H1 (cell line): ENCODE data around the gene HSD11B1L. TPM values are rescaled to one million over a fixed set of nuclear protein-coding genes. Genes with fewer than 3 reads are reported as not detected.

Source experiments
- CTCF ChIA-PET: fragments of 300-600 bp; sonication (Branson Sonifier 250); formaldehyde crosslinking; loops from one replicate; lab custom pipeline; 2021; ENCODE audit not compliant: partially characterized antibody; lab: Charles Lee
- POLR2A ChIA-PET: fragments of 300-600 bp; sonication (Branson Sonifier 250); formaldehyde crosslinking; loops from one replicate; lab custom pipeline; 2021; ENCODE audit warnings: inconsistent platforms; ENCODE audit not compliant: partially characterized antibody; lab: Charles Lee
- DNase-seq, 2 experiments: peaks; one replicate each; pipeline versions ENCODE4 v3.0.0 to v3.0.0-alpha.2; 2010 to 2022; ENCODE audit warnings: low spot score in 2 of 2, low read depth in 1 of 2, mixed read lengths in 1 of 2
- FAIRE-seq: peaks from 2 replicates; lab custom pipeline; 2011; peaks lifted over from hg19 to GRCh38; lab: Jason Lieb, UNC
- H2AFZ ChIP-seq: 2 replicates; pipeline ENCODE4 v1.8.1; 2012; ENCODE audit warnings: low read length, inconsistent platforms
- H2AK5ac ChIP-seq: 2 replicates; pipeline ENCODE4 v1.6.1; 2013; ENCODE audit warnings: low read depth, low read length
- H2BK120ac ChIP-seq: replicated peaks from 2 replicates; pipeline ENCODE3; 2013; ENCODE audit warnings: low read depth, low read length, inconsistent platforms
- H2BK12ac ChIP-seq: 2 replicates; pipeline ENCODE4 v1.6.1; 2013; ENCODE audit warnings: low read depth, low read length
- H2BK15ac ChIP-seq: 2 replicates; pipeline ENCODE4 v1.6.1; 2013; ENCODE audit warnings: low read length
- H2BK20ac ChIP-seq: 2 replicates; pipeline ENCODE4 v1.6.1; 2013; ENCODE audit warnings: low read length
- H2BK5ac ChIP-seq: 2 replicates; pipeline ENCODE4 v1.6.1; 2013; ENCODE audit warnings: low read depth, low read length
- H3K14ac ChIP-seq: 2 replicates; pipeline ENCODE4 v1.6.1; 2013; ENCODE audit warnings: inconsistent platforms; ENCODE audit not compliant: insufficient read length
- H3K18ac ChIP-seq: 2 replicates; pipeline ENCODE4 v1.6.1; 2013; ENCODE audit warnings: low read length; ENCODE audit errors: extremely low read depth
- H3K23ac ChIP-seq: 2 replicates; pipeline ENCODE4 v1.6.1; 2013; ENCODE audit warnings: inconsistent platforms; ENCODE audit not compliant: insufficient read length
- H3K23me2 ChIP-seq: 2 replicates; pipeline ENCODE4 v1.6.1; 2013; ENCODE audit warnings: low read depth, low read length
- H3K27ac ChIP-seq: 2 replicates; pipeline ENCODE4 v1.6.1; 2011; ENCODE audit warnings: low read depth, low read length, inconsistent platforms
- H3K27me3 ChIP-seq, 4 experiments: replicated peaks in 1 of 4; 1 replicate in 1 of 4; 2 replicates in 3 of 4; pipeline versions ENCODE4 v1.6.1 to v1.8.1; 2011 to 2013; ENCODE audit warnings: low read length in 3 of 4, mild to moderate bottlenecking in 3 of 4, inconsistent platforms in 2 of 4, mixed read lengths in 2 of 4, moderate library complexity in 1 of 4; ENCODE audit not compliant: control insufficient read depth in 3 of 4, insufficient read depth in 3 of 4; ENCODE audit errors: extremely low read depth in 1 of 4
- H3K36me3 ChIP-seq, 4 experiments: 2 replicates each; pipeline versions ENCODE4 v1.6.1 to v1.8.1; 2011 to 2013; ENCODE audit warnings: mild to moderate bottlenecking in 4 of 4, low read length in 3 of 4, moderate library complexity in 2 of 4, control low read depth in 1 of 4, inconsistent platforms in 1 of 4; ENCODE audit not compliant: insufficient read depth in 4 of 4, control insufficient read depth in 2 of 4
- H3K4ac ChIP-seq: replicated peaks from 2 replicates; pipeline ENCODE3; 2013; ENCODE audit warnings: low read length, low read depth, mixed read lengths, inconsistent platforms; ENCODE audit not compliant: insufficient read length
- H3K4me1 ChIP-seq, 4 experiments: replicated peaks in 1 of 4; 1 replicate in 1 of 4; 2 replicates in 3 of 4; pipeline versions ENCODE4 v1.6.1 to v1.8.1; 2011 to 2013; ENCODE audit warnings: low read length in 3 of 4, inconsistent platforms in 2 of 4, mixed read lengths in 1 of 4; ENCODE audit not compliant: insufficient read depth in 4 of 4, control insufficient read depth in 3 of 4
- H3K4me2 ChIP-seq, 2 experiments: 2 replicates each; pipeline versions ENCODE4 v1.6.1 to v1.8.1; 2011 to 2013; ENCODE audit warnings: low read depth in 2 of 2, low read length in 2 of 2, control low read depth in 1 of 2, inconsistent platforms in 1 of 2, mild to moderate bottlenecking in 1 of 2; ENCODE audit not compliant: insufficient read depth in 1 of 2
- H3K4me3 ChIP-seq, 4 experiments: fragments of 200-600, 300-600 bp in 1 of 4; sonication (generic), shearing (Covaris generic), sonication (Bioruptor Twin) in 1 of 4; 2 replicates each; pipeline versions ENCODE4 v1.5.1 to v1.8.1; 2011 to 2016; ENCODE audit warnings: low read length in 4 of 4, low read depth in 3 of 4, control low read depth in 2 of 4, inconsistent platforms in 2 of 4, mild to moderate bottlenecking in 2 of 4, mixed read lengths in 1 of 4, moderate library complexity in 1 of 4; ENCODE audit not compliant: insufficient read depth in 2 of 4; ENCODE audit errors: extremely low read depth in 1 of 4
- H3K56ac ChIP-seq: replicated peaks from 2 replicates; pipeline ENCODE3; 2013; ENCODE audit warnings: low read depth, mild to moderate bottlenecking, mixed read lengths, low read length, inconsistent platforms; ENCODE audit not compliant: insufficient read length
- H3K79me1 ChIP-seq: 2 replicates; pipeline ENCODE4 v1.6.1; 2013; ENCODE audit warnings: low read depth, low read length, control low read depth
- H3K79me2 ChIP-seq, 2 experiments: 2 replicates each; pipeline versions ENCODE4 v1.6.1 to v1.8.1; 2012 to 2013; ENCODE audit warnings: low read length in 2 of 2, mild to moderate bottlenecking in 2 of 2, inconsistent platforms in 1 of 2; ENCODE audit not compliant: insufficient read depth in 2 of 2, control insufficient read depth in 1 of 2
- H3K9ac ChIP-seq, 4 experiments: replicated peaks in 1 of 4; 1 replicate in 1 of 4; 2 replicates in 3 of 4; pipeline versions ENCODE4 v1.6.1 to v1.8.1; 2011 to 2013; ENCODE audit warnings: low read depth in 3 of 4, low read length in 3 of 4, control low read depth in 2 of 4, mild to moderate bottlenecking in 2 of 4, moderate library complexity in 2 of 4, inconsistent platforms in 1 of 4; ENCODE audit errors: extremely low read depth in 1 of 4
- H3K9me3 ChIP-seq, 2 experiments: 2 replicates each; pipeline versions ENCODE4 v1.6.1 to v1.8.1; 2012 to 2013; ENCODE audit warnings: mild to moderate bottlenecking in 2 of 2, moderate library complexity in 2 of 2, control low read depth in 1 of 2, inconsistent platforms in 1 of 2, low read depth in 1 of 2, low read length in 1 of 2, mixed read lengths in 1 of 2; ENCODE audit not compliant: insufficient read depth in 2 of 2
- H4K20me1 ChIP-seq, 2 experiments: replicated peaks in 1 of 2; 2 replicates each; pipeline versions ENCODE3 to v1.8.1; 2011 to 2013; ENCODE audit warnings: inconsistent platforms in 2 of 2, low read length in 2 of 2, mild to moderate bottlenecking in 1 of 2; ENCODE audit not compliant: insufficient read depth in 2 of 2, control insufficient read depth in 1 of 2
- H4K5ac ChIP-seq: 2 replicates; pipeline ENCODE4 v1.6.1; 2013; ENCODE audit warnings: low read length, low read depth, mixed read lengths, inconsistent platforms; ENCODE audit not compliant: insufficient read length
- H4K8ac ChIP-seq: 2 replicates; pipeline ENCODE4 v1.8.0; 2013; ENCODE audit warnings: mild to moderate bottlenecking, moderate library complexity, low read length, inconsistent platforms; ENCODE audit not compliant: insufficient read depth; ENCODE audit errors: extremely low read depth
- H4K91ac ChIP-seq: replicated peaks from 2 replicates; pipeline ENCODE3; 2013; ENCODE audit warnings: low read length, mixed read lengths, inconsistent platforms; ENCODE audit not compliant: insufficient read length
- ATF3 ChIP-seq: IDR thresholded peaks from 2 replicates; pipeline ENCODE4 v1.6.1; 2011; ENCODE audit warnings: low read depth, mild to moderate bottlenecking, low read length; ENCODE audit not compliant: insufficient read depth
- BCL11A ChIP-seq, 2 experiments: IDR thresholded peaks; one replicate each; pipeline ENCODE4 v1.6.1; 2011; ENCODE audit warnings: low read depth in 2 of 2, low read length in 2 of 2, mild to moderate bottlenecking in 2 of 2
- CBX5 ChIP-seq: fragments of 300-800, 300-1000 bp; sonication (generic); IDR thresholded peaks from 2 replicates; pipeline ENCODE4 v1.7.1; 2016; ENCODE audit warnings: antibody characterized with exemption, low read length, low read depth
- CHD1 ChIP-seq: IDR thresholded peaks from 2 replicates; pipeline ENCODE4 v1.6.1; 2012; ENCODE audit warnings: low read depth, low read length, improper control_type of control experiment
- EP300 ChIP-seq, 2 experiments: IDR thresholded peaks; 1 replicate in 1 of 2; 2 replicates in 1 of 2; pipeline ENCODE4 v1.6.1; 2011 to 2012; ENCODE audit warnings: low read depth in 2 of 2, low read length in 2 of 2, mild to moderate bottlenecking in 2 of 2, borderline replicate concordance in 1 of 2, inconsistent platforms in 1 of 2, moderate library complexity in 1 of 2
- GABPA ChIP-seq: IDR thresholded peaks from 2 replicates; pipeline ENCODE4 v1.6.1; 2011; ENCODE audit warnings: mild to moderate bottlenecking, low read length, moderate library complexity, borderline replicate concordance; ENCODE audit not compliant: insufficient read depth
- MAX ChIP-seq: IDR thresholded peaks from 2 replicates; pipeline ENCODE4 v1.6.1; 2012; ENCODE audit warnings: inconsistent platforms
- NANOG ChIP-seq: IDR thresholded peaks from 2 replicates; pipeline ENCODE4 v1.6.1; 2011; ENCODE audit warnings: low read length, low read depth, mild to moderate bottlenecking, inconsistent platforms; ENCODE audit not compliant: insufficient read depth, poor library complexity, severe bottlenecking
- POLR2A ChIP-seq, 2 experiments: IDR thresholded peaks; 1 replicate in 1 of 2; 2 replicates in 1 of 2; pipeline ENCODE4 v1.6.1; 2011; ENCODE audit warnings: low read depth in 2 of 2, low read length in 2 of 2, mild to moderate bottlenecking in 2 of 2; ENCODE audit errors: control extremely low read depth in 1 of 2
- SIN3A ChIP-seq, 2 experiments: IDR thresholded peaks in 1 of 2; conservative IDR thresholded peaks in 1 of 2; 2 replicates each; pipeline ENCODE4 v1.6.1; 2011 to 2012; ENCODE audit warnings: low read length in 2 of 2, improper control_type of control experiment in 1 of 2, low read depth in 1 of 2, mild to moderate bottlenecking in 1 of 2
- SP4 ChIP-seq: IDR thresholded peaks from 2 replicates; pipeline ENCODE4 v1.6.1; 2012; ENCODE audit warnings: low read length, inconsistent platforms
- TAF7 ChIP-seq: optimal IDR thresholded peaks from 2 replicates; pipeline ENCODE3; 2011; ENCODE audit warnings: low read depth, mild to moderate bottlenecking, inconsistent platforms, low read length, moderate library complexity, borderline replicate concordance
- TEAD4 ChIP-seq: IDR thresholded peaks from 2 replicates; pipeline ENCODE4 v1.6.1; 2012; ENCODE audit warnings: low read depth, low read length, inconsistent platforms, mixed read lengths
- WGBS, 2 experiments: shearing (Covaris generic) in 1 of 2; methylation state at CpG; one replicate each; pipeline versions ENCODE4 v1.1.6 to v1.1.7; 2013 to 2015; ENCODE audit warnings: low lambda C conversion rate in 2 of 2, mixed read lengths in 2 of 2, inconsistent platforms in 1 of 2, low coverage in 1 of 2, missing lambda C conversion rate in 1 of 2; ENCODE audit not compliant: insufficient replicate concordance in 2 of 2, insufficient coverage in 1 of 2, insufficient read length in 1 of 2; ENCODE audit errors: extremely low coverage in 1 of 2, missing lambda C conversion rate in 1 of 2; 5-methylcytosine and 5-hydroxymethylcytosine counted together
- polyA plus RNA-seq, 7 experiments: library from polyadenylated mRNA; depleted of rRNA in 3 of 7; stranded (reverse) in 5 of 7; unstranded in 2 of 7; fragments of >200 nt in 5 of 7; fragments of 200-250 nt in 2 of 7; gene quantifications; 1 replicate in 5 of 7; 2 replicates in 1 of 7; 4 replicates in 1 of 7; pipeline versions ENCODE4 v1.2.1 to v1.2.3, GENCODE V29; 2011 to 2013; ENCODE audit warnings: missing spikeins in 2 of 7, mixed read lengths in 2 of 7
- total RNA-seq: library from RNA; stranded (reverse); fragmentation: NEBNext Ultra II Directional; extraction: Animal tissue kit (Norgen Biotek cat#: 25700); gene quantifications from 2 replicates; pipeline ENCODE4 v1.2.1, GENCODE V29; 2021

Gene HSD11B1L
- total and polyA plus RNA-seq, 2 of the 8 experiments (the other 6 are each of a cell fraction or from before 2014, with no cell fraction given): 8.2 to 20.6 TPM

- H3K23ac ChIP-seq: no peak overlapping the region
- no peak overlapping the region for H4K91ac ChIP-seq
- no peak overlapping the region for H2BK12ac ChIP-seq
- H2AK5ac ChIP-seq: no peak overlapping the region
- peaks cover 0 to 6% of the 10 kb centered on the region in 2 experiments for H4K20me1 ChIP-seq
- WGBS, 2 experiments: 89% methylated on average over 5 of the region's 5 CpGs; no CpG with 5 or more reads in 1 of the 2 experiments
- DNase-seq (no peak), FAIRE-seq (no peak)
- H2BK15ac ChIP-seq: no peak overlapping the region
- no peaks in the 10 kb centered on the region; the same call in 1 of the 2 replicates for H3K79me1 ChIP-seq
- H4K8ac ChIP-seq: no peak overlapping the region
- no peak overlapping the region; the same call in 1 of the 2 replicates for H2BK5ac ChIP-seq
- no peak overlapping the region for H3K4ac ChIP-seq
- no peak overlapping the region for H3K56ac ChIP-seq
- no peak overlapping the region for H2AFZ ChIP-seq
- ChIA-PET POLR2A (interaction anchor here (1.1 to 1.2 kb wide), 3 partner anchors 13 to 58 kb away, joined by 3 to 4 read pairs (median 3); partner anchors contain the start of gene RPL36), CTCF (interaction anchor here (0.7 to 1.1 kb wide), 3 partner anchors 10 to 59 kb away, joined by 3 to 5 read pairs (median 3); partner anchors contain the start of gene RPL36)
- H3K18ac ChIP-seq: no peak overlapping the region
- no peaks in the 10 kb centered on the region for H3K4me1 ChIP-seq
- no peak overlapping the region for H2BK120ac ChIP-seq
- H3K79me2 ChIP-seq: no peaks in the 10 kb centered on the region
- no peaks in the 10 kb centered on the region for H3K9me3 ChIP-seq
- H3K27me3 ChIP-seq: no peaks in the 10 kb centered on the region
- H3K14ac ChIP-seq: no peak overlapping the region
- H3K4me3 ChIP-seq: no peak overlapping the region
- no peak overlapping the region for H3K9ac ChIP-seq
- H4K5ac ChIP-seq: no peak overlapping the region
- no peak overlapping the region for H2BK20ac ChIP-seq
- H3K4me2 ChIP-seq: no peak overlapping the region
- H3K27ac ChIP-seq: no peak overlapping the region
- H3K23me2 ChIP-seq: no peaks in the 10 kb centered on the region
- peaks cover 43 to 87% (median 73%) of the 10 kb centered on the region in 4 experiments for H3K36me3 ChIP-seq
- TF ChIP-seq GABPA (no peak), CBX5 (no peak), SIN3A (conservative IDR thresholded peaks at IDR 0.05 in 1 of 2, IDR thresholded peaks at IDR 0.05 in 1 of 2; ENCODE audit: low read depth in 1 of 2, low read length in 2 of 2) (no peak), SP4 (no peak), NANOG (no peak), POLR2A (IDR thresholded peaks at IDR 0.05; ENCODE audit: control extremely low read depth in 1 of 2, low read depth in 2 of 2, low read length in 2 of 2) (no peak), ATF3 (no peak), TEAD4 (no peak), EP300 (IDR thresholded peaks at IDR 0.05; ENCODE audit: borderline replicate concordance in 1 of 2, low read depth in 2 of 2, low read length in 2 of 2) (no peak), BCL11A (IDR thresholded peaks at IDR 0.05; ENCODE audit: low read depth in 2 of 2, low read length in 2 of 2) (no peak), CHD1 (no peak), TAF7 (no peak), MAX (no peak)
Observed at GRCh38 chr19:5654931-5655330, 25.9 kb upstream of the HSD11B1L start.
